Umbilical cord (tissue), 2 donors: ENCODE measurements around the gene VSX1. TPM values are rescaled to one million over a fixed set of nuclear protein-coding genes. Genes with fewer than 3 reads are reported as not detected.
A peak's percentile ranks its signal among the peaks of the same experiment; 100 is the strongest.

Experiments
- DNase-seq: peaks from one replicate; pipeline ENCODE4 v3.0.0-alpha.2; 2015; ENCODE audit warnings: low spot score
- total RNA-seq: library from RNA; depleted of rRNA; stranded (reverse); fragments of >200 nt; gene quantifications from one replicate; pipeline ENCODE4 v1.2.3, GENCODE V29; 2014; ENCODE audit warnings: low replicate concordance; ENCODE audit not compliant: insufficient read depth

VSX1 gene
- total RNA-seq, 1 donor from 2014 or later: 0.24 TPM

DNA sequence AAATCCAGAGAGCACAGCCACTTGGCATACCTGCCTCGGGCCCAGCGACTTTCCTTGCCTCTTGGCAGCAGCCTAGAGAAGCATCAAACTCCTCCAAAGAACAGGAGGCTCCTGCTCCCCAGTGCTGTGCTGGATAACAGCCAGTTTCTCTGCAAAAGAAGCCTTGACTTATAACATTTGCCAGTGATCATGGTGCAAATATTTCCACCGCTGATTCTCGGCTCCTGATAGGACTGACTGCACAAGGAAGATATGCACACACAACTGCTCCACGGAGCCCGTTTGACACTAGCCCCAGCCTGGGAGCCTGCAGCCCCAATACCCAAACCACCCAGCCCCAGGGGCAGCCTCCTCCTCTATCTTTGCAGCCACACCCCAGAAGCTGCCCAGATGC lies 41.5 kb downstream of the VSX1 start:
- DNase-seq: peak; percentile 95

GRCh38 chr20:25039697-25040437 lies 42.1 kb downstream of the VSX1 start:
- DNase-seq: peak; percentile 91

DNA sequence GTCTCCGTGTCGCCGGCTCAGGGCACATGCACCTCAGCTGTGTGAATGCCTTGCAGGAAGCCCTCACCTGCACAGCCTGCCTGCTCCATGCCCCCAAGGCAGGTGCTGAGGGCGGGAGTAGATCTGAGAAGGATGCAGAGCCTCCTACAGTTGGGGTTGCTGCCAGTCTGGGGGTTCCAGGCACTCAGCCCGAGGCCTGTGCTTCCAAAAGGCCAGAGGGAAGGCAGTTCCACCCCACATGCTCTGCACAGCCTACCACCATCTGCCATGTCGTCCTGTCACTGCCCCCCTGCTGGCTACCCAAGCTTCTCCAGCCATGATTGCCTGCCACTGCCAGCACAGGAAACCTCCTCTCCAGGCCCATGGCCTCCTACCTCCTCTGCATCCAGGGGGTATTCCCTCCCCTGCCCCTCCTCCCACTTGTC lies 43.3 kb downstream of the VSX1 start:
- no peak for DNase-seq

GRCh38 chr20:25038103-25038410 lies 43.9 kb downstream of the VSX1 start:
- DNase-seq: no peak

- DNase-seq: no peak
Measured at GRCh38 chr20:25037288-25038102, 44.4 kb downstream of the VSX1 start.

- DNase-seq: no peak
Measured at GRCh38 chr20:25036331-25036936, 45.5 kb downstream of the VSX1 start.

DNA sequence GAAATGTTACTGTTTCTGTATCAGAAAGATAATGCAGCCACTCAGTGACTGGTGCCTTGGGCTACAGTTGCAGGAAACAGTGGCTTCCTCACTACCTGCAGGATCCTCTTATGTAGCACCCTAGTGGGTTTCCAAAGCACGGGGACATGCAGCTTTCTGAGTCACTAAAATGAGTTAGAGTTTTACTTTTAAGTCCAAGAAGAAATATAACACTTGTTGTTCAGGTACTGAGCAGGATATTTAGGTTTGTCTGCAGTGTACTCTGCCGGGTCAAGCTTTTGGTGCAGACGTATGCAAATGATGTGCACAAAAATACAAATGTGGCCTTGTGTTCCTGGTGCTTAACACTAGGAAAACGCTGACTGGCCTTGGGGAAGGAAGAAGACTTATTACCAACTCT lies 46.0 kb downstream of the VSX1 start:
- DNase-seq: no peak

DNA sequence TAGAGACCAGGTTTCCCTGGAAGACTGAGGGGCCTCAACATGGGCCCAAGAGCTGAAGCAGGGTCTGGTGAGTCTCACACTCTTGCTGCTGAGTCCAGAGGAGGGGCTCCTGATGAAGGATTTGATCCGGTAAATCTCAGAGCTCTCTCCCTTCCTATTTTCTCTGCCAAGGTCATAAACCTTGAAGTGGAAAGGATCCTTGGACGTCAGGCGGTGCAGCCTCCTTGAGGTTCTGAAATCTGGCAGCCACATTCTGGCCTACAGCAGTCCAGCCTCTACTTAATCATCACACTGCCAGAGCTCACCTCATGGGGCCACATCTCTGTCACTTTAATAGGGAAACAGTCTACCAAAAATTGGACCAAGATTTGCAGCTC lies 48.0 kb downstream of the VSX1 start:
- peak; percentile 89 for DNase-seq

DNA sequence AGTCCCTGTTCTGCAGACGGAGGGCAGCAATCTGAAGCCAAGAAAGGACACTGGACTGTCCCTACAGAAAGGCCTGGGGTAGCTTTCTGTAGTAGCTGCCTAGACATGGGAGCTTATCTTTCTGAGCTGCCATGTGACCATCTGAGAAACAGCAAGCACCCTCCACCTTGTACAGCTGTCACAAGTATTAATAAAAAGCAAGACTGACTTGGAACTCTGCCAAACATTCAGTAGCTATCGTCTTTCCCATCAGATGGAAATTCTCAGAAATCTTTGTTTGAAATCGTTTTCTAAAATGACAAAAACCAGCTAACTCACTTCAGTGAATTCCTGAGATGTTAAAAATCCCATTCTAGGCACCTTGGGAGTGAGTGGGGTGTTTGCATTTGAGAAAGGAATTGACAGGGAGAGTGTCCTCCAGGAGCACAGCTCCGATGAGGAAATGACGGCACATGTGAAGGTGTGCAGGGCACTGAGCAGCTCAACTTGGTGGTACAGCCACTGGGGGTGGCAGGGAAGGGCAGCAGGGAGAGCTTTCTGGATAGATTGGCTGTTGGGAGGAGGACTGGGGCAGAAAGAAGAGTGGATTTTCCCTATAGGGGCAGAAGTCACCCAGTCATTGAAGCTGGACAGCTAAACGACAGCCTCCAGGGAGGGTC lies 48.5 kb downstream of the VSX1 start:
- DNase-seq: peak; percentile 72

GRCh38 chr20:25032478-25033264 lies 49.3 kb downstream of the VSX1 start:
- peak; percentile 74 for DNase-seq

DNA sequence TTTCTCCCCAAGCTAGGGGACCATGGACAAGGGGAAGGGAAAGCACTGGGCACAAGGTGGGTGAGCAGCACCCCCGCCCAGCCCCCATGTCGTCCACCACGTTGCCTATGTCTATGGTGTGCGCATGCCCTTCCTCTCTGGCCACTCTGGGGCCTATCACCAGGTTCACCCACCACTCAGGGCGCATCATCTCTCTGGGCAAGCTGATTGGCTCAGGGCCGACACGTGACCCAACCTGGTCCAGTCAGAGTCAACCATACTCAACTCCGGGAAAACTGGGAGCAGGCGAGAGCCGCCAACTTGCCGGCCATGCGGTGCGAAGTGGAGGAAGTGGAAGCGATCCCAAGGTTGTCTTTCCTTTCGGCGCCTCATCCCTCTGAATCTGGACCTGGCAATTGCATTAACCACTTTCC lies 49.9 kb downstream of the VSX1 start:
- DNase-seq: no peak

- DNase-seq: peak; percentile 88
Measured at GRCh38 chr20:25031241-25031640, 50.7 kb downstream of the VSX1 start.

GRCh38 chr20:25030649-25031207 lies 51.2 kb downstream of the VSX1 start:
- DNase-seq: no peak

DNA sequence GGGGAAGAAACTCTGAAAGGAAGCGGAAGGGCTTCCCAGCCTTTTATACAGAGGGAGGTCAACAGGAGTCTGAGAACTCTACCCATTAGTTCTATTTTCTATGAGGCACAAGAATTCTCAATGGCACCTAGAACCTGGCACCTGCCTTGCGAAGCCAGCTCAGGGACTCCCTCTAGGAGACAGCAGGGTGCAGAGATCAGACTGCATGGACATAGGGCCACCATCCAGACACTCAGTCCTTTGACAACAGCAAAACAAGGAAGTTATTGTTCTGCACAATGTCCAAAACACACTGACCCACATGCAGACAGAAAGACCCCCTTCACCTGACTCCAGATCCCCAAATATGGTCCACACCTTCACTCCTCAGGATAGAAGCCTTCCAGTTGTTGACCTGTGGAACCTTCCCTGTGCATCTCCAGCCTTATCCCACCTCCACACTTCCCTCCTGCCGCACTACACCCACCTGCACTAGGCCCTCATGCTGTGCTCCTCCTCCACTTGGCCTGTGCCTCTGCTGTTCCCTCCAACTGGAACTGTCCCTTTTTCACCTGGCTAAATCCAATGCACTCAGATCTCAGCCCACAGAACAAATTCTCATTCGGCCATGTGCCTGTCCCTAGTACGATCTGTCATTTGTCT lies 51.8 kb downstream of the VSX1 start:
- DNase-seq: no peak

- no peak for DNase-seq
Measured at GRCh38 chr20:25025986-25026605, 55.8 kb downstream of the VSX1 start.

Other genes with a start within 250 kb of the VSX1 start
- gene CST7, start 132.9 kb downstream of the VSX1 start, total RNA-seq: not detected
- 34.2 TPM for gene APMAP, start 89.4 kb downstream of the VSX1 start, total RNA-seq
- gene ACSS1, start 24.0 kb downstream of the VSX1 start, total RNA-seq: 26.2 TPM
- 16.1 TPM for gene ENTPD6, start 113.6 kb upstream of the VSX1 start, total RNA-seq
- 56.6 TPM for gene PYGB, start 165.9 kb upstream of the VSX1 start, total RNA-seq